Loucy (cell line): ENCODE measurements around the gene SLC9A3.

ENCODE experiments used
- H2AFZ ChIP-seq: fragments of 200-600 bp; sonication (generic); 2 replicates; pipeline ENCODE4 v1.6.0; 2016; ENCODE audit warnings: antibody characterized with exemption, mild to moderate bottlenecking, low read length, moderate library complexity
- H3F3A ChIP-seq: fragments of 200-600 bp; 2 replicates; pipeline ENCODE4 v1.6.0; 2016; ENCODE audit warnings: antibody characterized with exemption, low read depth, mild to moderate bottlenecking
- H3K27me3 ChIP-seq: fragments of 200-600 bp; sonication (generic); 2 replicates; pipeline ENCODE4 v1.6.1; 2014; ENCODE audit warnings: low read length, mild to moderate bottlenecking; ENCODE audit not compliant: insufficient read depth, poor library complexity, severe bottlenecking
- H3K36me3 ChIP-seq: fragments of 200-600 bp; sonication (generic); 2 replicates; pipeline ENCODE4 v1.6.1; 2016; ENCODE audit warnings: low read length; ENCODE audit not compliant: insufficient read depth
- H3K4me1 ChIP-seq: fragments of 200-600 bp; sonication (generic); 2 replicates; pipeline ENCODE4 v1.5.1; 2014; ENCODE audit warnings: low read length, mild to moderate bottlenecking; ENCODE audit not compliant: insufficient read depth, poor library complexity, severe bottlenecking
- H3K4me2 ChIP-seq: fragments of 200-600 bp; sonication (generic); 2 replicates; pipeline ENCODE4 v1.6.0; 2014; ENCODE audit warnings: antibody characterized with exemption, low read length, low read depth, mild to moderate bottlenecking; ENCODE audit not compliant: poor library complexity, severe bottlenecking
- H3K4me3 ChIP-seq: fragments of 200-600 bp; sonication (generic); 2 replicates; pipeline ENCODE4 v1.5.1; 2014; ENCODE audit warnings: low read length, mild to moderate bottlenecking, mixed read lengths; ENCODE audit not compliant: poor library complexity, severe bottlenecking
- H3K79me2 ChIP-seq: fragments of 200-600 bp; sonication (generic); 2 replicates; pipeline ENCODE4 v1.6.1; 2014; ENCODE audit warnings: low read length; ENCODE audit not compliant: insufficient read depth
- H3K9ac ChIP-seq: fragments of 200-600 bp; sonication (generic); 2 replicates; pipeline ENCODE4 v1.6.0; 2014; ENCODE audit warnings: mild to moderate bottlenecking, low read depth, low read length, moderate library complexity; ENCODE audit not compliant: poor library complexity, severe bottlenecking
- H3K9me2 ChIP-seq: fragments of 200-600 bp; sonication (generic); replicated peaks from 2 replicates; pipeline ENCODE4 v1.6.1; 2016; ENCODE audit warnings: low read depth, low read length, mixed read lengths
- H3K9me3 ChIP-seq: fragments of 200-600 bp; sonication (generic); 2 replicates; pipeline ENCODE4 v1.6.1; 2014; ENCODE audit warnings: mild to moderate bottlenecking, antibody characterized with exemption, low read length, low read depth; ENCODE audit not compliant: insufficient read depth
- H4K20me1 ChIP-seq: fragments of 200-600 bp; sonication (generic); 2 replicates; pipeline ENCODE4 v1.6.0; 2014; ENCODE audit warnings: antibody characterized with exemption, low read length, mild to moderate bottlenecking; ENCODE audit not compliant: insufficient read depth, poor library complexity, severe bottlenecking
- CTCF ChIP-seq: fragments of 200-600 bp; sonication (generic); conservative IDR thresholded peaks from 2 replicates; pipeline ENCODE4 v1.5.1; 2014; ENCODE audit warnings: mild to moderate bottlenecking, antibody characterized with exemption, low read length
- EZH2phosphoT487 ChIP-seq: fragments of 200-600 bp; IDR thresholded peaks from 2 replicates; pipeline ENCODE4 v1.6.1; 2018; ENCODE audit warnings: antibody characterized with exemption, mild to moderate bottlenecking, moderate library complexity, borderline replicate concordance

Gene SLC9A3

GRCh38 chr5:458547-459353 lies 65.5 kb downstream of the SLC9A3 start:
- Histone ChIP-seq H3K9me3 (no peaks in the 10 kb centered on the region), H3K4me3 (no peak overlapping the region), H3K79me2 (peaks cover 26% of the 10 kb centered on the region; the same call in 1 of the 2 replicates), H2AFZ (no peak overlapping the region), H3K9ac (no peak overlapping the region), H3K27me3 (no peaks in the 10 kb centered on the region), H3K9me2 (no peaks in the 10 kb centered on the region), H3K4me2 (no peak overlapping the region), H3K4me1 (peaks cover 9% of the 10 kb centered on the region), H3K36me3 (peaks cover 56% of the 10 kb centered on the region; the same call in 1 of the 2 replicates), H4K20me1 (peaks cover 8% of the 10 kb centered on the region), H3F3A (no peaks in the 10 kb centered on the region)
- TF ChIP-seq CTCF = no peak
- no peak for TF ChIP-seq EZH2phosphoT487

GRCh38 chr5:457195-457961 lies 66.9 kb downstream of the SLC9A3 start:
- H3F3A ChIP-seq = no peaks in the 10 kb centered on the region
- H3K4me3 ChIP-seq = no peak overlapping the region
- no peaks in the 10 kb centered on the region for H3K27me3 ChIP-seq
- peaks cover 26% of the 10 kb centered on the region; the same call in 1 of the 2 replicates for H3K79me2 ChIP-seq
- TF ChIP-seq EZH2phosphoT487 = no peak
- no peak for TF ChIP-seq CTCF
- no peak overlapping the region for H3K4me2 ChIP-seq
- peaks cover 8% of the 10 kb centered on the region for H4K20me1 ChIP-seq
- H3K9ac ChIP-seq = no peak overlapping the region
- no peaks in the 10 kb centered on the region for H3K9me2 ChIP-seq
- peaks cover 22% of the 10 kb centered on the region for H3K4me1 ChIP-seq
- peaks cover under 1% of the 10 kb centered on the region; the same call in 1 of the 2 replicates for H3K9me3 ChIP-seq
- peaks cover 59% of the 10 kb centered on the region; the same call in 1 of the 2 replicates for H3K36me3 ChIP-seq
- H2AFZ ChIP-seq = no peak overlapping the region

- Histone ChIP-seq H3K36me3 (peaks cover 59% of the 10 kb centered on the region; the same call in 1 of the 2 replicates), H3K79me2 (peaks cover 26% of the 10 kb centered on the region; the same call in 1 of the 2 replicates), H4K20me1 (peaks cover 8% of the 10 kb centered on the region), H3K27me3 (no peaks in the 10 kb centered on the region), H3K9me2 (no peaks in the 10 kb centered on the region), H2AFZ (no peak overlapping the region), H3K9me3 (peaks cover 8% of the 10 kb centered on the region; the same call in 1 of the 2 replicates), H3K4me1 (peaks cover 24% of the 10 kb centered on the region), H3K9ac (no peak overlapping the region), H3F3A (no peaks in the 10 kb centered on the region), H3K4me3 (no peak overlapping the region), H3K4me2 (no peak overlapping the region)
- no peak for TF ChIP-seq EZH2phosphoT487
- TF ChIP-seq CTCF = no peak
Measured at GRCh38 chr5:456351-457194, 67.7 kb downstream of the SLC9A3 start.
